K562 (cell line): ENCODE measurements around the gene MMP2.

Source experiments
- CBX8 ChIP-seq: fragments of 200-600 bp; sonication (generic); IDR thresholded peaks from 2 replicates; pipeline ENCODE4 v1.6.1; 2012; ENCODE audit warnings: borderline replicate concordance, mixed run types, low read depth, mild to moderate bottlenecking, moderate library complexity, mixed read lengths, low read length, control low read depth, inconsistent platforms; ENCODE audit not compliant: poor library complexity, severe bottlenecking; ENCODE audit errors: extremely low read depth
- GATAD2B ChIP-seq: fragments of 450-650 bp; IDR thresholded peaks from 2 replicates; pipeline ENCODE4 v1.6.1; 2017; ENCODE audit warnings: mild to moderate bottlenecking, borderline replicate concordance
- NRF1 ChIP-seq, 2 experiments: fragments of 450-650 bp; IDR thresholded peaks in 1 of 2; conservative IDR thresholded peaks in 1 of 2; 2 replicates each; pipeline ENCODE4 v1.6.1; 2014; ENCODE audit warnings: mild to moderate bottlenecking in 2 of 2
- TCF15 ChIP-seq: fragments of 250-450 bp; sonication (Bioruptor Pico); IDR thresholded peaks from 2 replicates; pipeline ENCODE4 v1.8.0; 2022; ENCODE audit warnings: moderate library complexity, mild to moderate bottlenecking, inconsistent platforms
- ZBTB1 ChIP-seq: sonication (generic); formaldehyde crosslinking; IDR thresholded peaks from 2 replicates; pipeline ENCODE4 v1.8.1; 2023; ENCODE audit warnings: missing genetic modification reagents, low read depth, mild to moderate bottlenecking, borderline replicate concordance
- TF ChIP-seq, protein P1 (sequence below), 2 experiments: IDR thresholded peaks; 2 replicates each; pipeline ENCODE4 v1.6.1; 2012; ENCODE audit warnings: improper control_type of control experiment in 2 of 2, low read depth in 2 of 2, low read length in 2 of 2, borderline replicate concordance in 1 of 2

GRCh38 chr16:55489119-55489955, 10.3 kb downstream of the MMP2 start:
- TF ChIP-seq CBX8 (no peak), TCF15 (CRISPR knock-in tag) (no peak), ZBTB1 (CRISPR knock-in tag) (no peak), GATAD2B (no peak), NRF1 (conservative IDR thresholded peaks at IDR 0.05 in 1 of 2, IDR thresholded peaks at IDR 0.05 in 1 of 2) (no peak)
- TF ChIP-seq, protein P1, sequence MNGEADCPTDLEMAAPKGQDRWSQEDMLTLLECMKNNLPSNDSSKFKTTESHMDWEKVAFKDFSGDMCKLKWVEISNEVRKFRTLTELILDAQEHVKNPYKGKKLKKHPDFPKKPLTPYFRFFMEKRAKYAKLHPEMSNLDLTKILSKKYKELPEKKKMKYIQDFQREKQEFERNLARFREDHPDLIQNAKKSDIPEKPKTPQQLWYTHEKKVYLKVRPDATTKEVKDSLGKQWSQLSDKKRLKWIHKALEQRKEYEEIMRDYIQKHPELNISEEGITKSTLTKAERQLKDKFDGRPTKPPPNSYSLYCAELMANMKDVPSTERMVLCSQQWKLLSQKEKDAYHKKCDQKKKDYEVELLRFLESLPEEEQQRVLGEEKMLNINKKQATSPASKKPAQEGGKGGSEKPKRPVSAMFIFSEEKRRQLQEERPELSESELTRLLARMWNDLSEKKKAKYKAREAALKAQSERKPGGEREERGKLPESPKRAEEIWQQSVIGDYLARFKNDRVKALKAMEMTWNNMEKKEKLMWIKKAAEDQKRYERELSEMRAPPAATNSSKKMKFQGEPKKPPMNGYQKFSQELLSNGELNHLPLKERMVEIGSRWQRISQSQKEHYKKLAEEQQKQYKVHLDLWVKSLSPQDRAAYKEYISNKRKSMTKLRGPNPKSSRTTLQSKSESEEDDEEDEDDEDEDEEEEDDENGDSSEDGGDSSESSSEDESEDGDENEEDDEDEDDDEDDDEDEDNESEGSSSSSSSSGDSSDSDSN (IDR thresholded peaks at IDR 0.05; ENCODE audit: borderline replicate concordance in 1 of 2, low read depth in 2 of 2, low read length in 2 of 2) = no peak
